NCI-H526 treated with DMSO at 0.1 percent for 48 hours (cell line): ENCODE results near the gene TTC34.

Source experiments
- DNase-seq: peaks from one replicate; lab custom pipeline; 2025; lab: John Stamatoyannopoulos, UW

Gene TTC34

DNA sequence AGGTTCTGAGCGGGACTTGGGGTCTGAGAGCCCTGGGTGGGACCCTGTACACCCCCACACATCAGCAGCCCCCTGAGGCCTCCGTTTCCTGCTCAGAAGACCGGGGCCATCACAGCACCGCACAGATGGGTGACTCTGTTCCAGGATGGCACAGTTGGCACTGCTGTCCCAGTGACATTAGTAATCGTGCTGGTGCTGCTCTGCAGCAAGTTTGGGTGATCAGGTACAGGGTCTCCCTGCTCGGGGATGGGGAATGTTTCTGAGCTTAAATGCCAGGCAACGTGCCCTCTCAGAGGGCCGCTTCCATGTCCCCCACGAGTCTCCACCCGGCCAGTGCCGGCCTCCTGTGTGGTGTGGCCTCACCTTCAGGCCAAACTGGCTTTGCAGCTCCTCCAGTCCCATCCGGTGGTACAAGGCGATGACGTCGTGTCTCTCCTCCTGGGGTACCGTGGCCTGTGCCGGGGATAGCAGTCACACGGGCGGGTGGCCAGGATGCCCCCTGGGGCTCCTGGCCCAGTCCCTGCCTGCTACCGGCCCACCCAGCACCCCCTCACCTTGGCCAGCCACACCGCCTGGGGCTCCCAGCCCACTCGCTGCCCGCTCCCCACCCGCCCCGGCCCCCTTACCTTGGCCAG lies 197.9 kb downstream of the TTC34 start:
- DNase-seq: no peak

DNA sequence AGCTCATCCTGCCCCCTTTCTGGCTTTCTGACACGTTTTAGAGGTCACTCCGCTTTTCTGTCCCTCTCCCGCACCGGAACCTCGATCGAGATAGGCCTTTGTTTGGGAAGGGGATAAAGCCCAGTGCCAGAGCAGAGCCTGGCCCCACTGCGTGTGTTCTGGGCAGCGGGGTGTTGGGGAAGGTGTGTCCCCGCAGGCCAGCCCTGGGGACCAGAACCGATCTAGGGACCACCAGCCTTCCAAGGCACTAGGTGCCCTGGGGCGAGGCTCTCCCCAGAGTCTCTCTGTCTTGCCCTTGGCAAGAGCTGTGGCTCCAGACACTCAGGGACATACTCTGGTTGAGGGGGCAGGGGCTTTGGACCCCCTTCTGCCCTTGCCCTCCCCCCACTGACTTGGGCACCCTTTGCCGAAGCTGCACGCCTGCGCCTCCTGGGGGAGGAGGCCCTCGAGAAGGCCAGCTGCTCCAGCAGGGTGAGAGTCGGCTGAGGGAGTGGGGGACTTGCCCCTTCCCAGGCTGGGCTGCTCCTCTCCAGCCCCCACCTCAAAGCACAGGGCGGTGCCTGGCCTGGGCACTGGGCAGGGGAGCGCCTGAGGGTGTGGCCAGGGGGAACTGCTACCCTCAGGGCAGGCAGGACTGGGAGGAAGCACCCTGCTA lies 198.5 kb downstream of the TTC34 start:
- DNase-seq: no peak

GRCh38 chr1:2602311-2602835 lies 199.1 kb downstream of the TTC34 start:
- DNase-seq: no peak

- DNase-seq: no peak
Measured at GRCh38 chr1:2601721-2602303, 199.7 kb downstream of the TTC34 start.

DNA sequence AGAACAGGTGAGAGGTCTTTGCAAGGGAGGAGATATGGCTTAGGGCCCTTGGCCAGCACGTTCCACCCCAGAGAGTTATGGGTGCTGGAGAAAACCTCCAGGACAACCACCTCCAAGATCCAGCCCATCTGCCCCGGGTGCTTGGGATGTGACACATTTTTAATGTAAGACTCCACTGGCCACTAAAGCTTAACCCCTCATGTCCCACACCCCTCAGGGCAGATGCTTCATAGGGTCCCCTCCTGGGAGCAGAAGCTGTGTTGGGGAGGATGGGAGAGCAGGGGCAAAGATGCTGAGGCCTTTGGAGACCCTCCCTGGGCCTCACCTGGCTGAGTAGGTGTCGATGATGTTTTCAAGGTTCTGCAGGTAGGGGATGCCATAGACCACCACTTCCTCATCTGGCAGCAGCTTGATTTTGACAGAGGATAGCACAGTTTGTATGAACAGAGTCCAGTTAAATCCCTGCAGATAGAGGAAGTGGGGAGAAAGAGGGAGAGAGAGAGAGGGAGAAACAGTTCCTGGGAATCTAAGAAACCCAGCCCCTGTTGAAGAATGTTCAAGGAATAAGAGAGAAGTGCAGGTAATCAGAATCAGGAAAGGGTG lies 203.1 kb downstream of the TTC34 start:
- no peak for DNase-seq

DNA sequence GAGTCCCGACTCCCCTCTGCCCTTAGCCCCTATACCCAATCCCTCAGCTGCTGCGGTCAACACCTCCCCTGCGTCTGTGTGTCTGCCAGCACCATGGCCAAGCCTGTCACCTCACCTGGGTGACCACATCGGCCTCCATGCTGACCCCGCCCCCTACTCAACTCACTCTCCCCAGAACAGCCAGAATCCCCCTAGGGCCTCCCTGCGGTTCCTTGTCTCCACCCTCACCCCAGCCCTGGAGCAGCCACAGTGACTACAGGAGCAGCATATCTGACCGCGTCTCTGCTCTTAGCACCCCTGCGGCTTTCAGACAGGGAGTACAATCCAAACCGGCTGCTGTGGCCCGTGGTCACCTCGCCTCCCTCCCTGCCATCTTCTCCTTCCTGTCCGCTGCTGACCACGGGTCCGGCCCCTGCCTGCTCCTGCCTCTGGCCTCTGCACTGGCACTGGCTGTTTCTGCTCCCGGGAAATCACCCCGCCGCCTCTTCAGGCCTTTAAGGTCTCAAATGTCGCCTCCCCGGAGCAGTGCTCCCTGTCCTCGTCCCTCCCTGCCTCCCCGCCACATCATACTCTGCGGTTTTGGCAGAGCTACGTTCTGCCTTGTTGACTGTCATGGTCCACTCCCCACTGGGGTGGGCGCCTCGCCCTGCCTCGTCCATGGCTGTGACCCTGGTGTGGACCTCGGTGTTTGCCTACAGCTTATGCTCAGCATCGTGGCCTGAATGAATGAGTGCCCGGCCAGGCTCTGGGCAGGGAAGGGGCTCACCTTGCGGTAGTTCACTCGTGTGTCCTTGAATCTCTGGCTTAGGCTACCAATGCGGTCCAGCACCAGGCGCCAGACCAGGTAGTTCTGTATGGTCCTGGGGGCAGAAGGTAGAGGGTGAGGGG lies 203.8 kb downstream of the TTC34 start:
- DNase-seq: no peak

- DNase-seq: no peak
Measured at GRCh38 chr1:2596530-2597333, 204.8 kb downstream of the TTC34 start.

- no peak for DNase-seq
Measured at GRCh38 chr1:2595812-2596529, 205.5 kb downstream of the TTC34 start.

GRCh38 chr1:2595261-2595811 lies 206.2 kb downstream of the TTC34 start:
- DNase-seq: no peak

DNA sequence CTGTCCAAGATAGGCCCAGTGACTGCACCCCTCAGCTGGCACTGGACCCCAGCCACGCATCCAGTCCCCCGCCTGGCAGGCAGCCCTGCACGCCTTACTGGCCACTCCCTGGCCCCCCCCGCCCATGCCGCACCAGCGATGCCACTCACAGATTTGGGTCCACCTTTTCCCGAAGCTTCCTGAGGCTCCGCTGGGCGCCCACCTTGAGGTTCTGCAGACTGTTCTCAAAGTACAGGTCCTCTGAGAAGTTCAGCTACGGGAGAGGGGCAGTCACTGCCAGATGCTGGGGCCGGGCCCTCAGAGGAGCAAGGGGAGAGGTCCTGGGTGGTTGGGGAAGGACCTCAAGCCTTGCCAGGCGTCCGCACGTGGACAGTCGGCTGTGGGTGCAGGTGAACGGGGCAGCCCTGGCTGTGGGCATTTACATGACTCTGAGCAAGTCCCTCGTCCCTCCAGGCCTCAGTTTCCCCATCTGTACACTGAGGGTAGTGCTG lies 206.8 kb downstream of the TTC34 start:
- DNase-seq: no peak

DNA sequence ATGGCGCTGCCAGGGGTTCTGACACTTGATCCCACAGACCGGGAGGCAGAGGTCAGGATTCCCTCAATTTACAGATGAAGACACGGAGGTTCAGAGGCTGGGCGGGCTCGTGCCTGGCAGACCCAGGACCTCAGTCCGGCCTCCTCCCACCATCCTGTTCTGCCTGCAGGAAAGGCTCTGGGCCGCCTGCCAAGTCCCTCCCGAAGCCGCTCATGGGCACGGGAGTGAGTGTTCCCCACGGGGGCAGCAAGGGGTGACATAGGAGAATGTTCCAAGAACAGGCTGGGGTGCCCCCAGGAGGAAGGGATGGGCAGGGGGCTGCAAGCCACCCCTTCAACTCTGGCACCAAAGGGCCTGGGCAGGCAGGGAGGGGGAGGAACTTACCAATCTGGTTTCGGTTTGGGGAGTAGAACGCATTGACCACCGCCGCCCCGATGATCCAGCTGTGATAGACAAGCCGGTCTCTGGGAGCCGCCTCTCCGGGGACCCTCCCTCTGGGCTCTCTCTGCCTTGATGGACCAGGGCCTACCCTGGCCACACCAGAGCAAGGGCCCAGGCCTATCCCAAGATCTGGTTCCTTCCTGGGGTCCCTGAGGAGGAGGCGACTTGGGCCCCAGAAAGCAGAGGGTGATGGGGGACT lies 207.4 kb downstream of the TTC34 start:
- no peak for DNase-seq

DNA sequence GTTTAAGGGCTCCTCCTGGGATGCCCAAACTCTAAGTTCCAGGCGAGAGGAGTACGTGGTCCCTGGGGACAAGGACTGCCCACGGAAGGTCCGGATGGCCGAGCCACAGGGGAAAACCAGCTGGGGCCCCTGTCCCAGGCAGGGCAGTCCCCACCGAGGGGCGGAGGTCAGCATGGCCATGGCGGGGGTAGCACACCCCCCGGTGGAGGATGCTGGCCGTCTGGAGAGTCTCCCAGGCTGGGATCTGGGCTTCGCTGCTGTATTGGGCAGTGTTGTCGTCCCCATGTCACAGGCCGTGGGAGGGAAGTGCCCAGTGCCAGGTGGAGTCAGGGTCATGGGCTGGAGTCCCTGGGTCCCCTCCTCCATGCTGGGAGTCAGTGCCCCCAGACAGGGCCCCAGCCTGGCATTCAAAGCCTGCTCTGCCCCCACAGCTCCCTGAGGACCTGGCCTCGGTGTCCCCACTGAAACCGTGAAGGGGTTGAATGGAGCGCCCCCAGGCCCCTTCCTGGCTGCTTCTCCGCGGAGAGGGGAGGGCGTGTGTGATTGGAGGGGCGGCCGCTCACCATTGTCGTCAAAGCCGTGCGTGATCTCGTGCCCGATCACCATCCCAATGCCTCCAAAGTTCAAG lies 208.1 kb downstream of the TTC34 start:
- DNase-seq: no peak

- DNase-seq: no peak
Measured at GRCh38 chr1:2592672-2593071, 208.8 kb downstream of the TTC34 start.

DNA sequence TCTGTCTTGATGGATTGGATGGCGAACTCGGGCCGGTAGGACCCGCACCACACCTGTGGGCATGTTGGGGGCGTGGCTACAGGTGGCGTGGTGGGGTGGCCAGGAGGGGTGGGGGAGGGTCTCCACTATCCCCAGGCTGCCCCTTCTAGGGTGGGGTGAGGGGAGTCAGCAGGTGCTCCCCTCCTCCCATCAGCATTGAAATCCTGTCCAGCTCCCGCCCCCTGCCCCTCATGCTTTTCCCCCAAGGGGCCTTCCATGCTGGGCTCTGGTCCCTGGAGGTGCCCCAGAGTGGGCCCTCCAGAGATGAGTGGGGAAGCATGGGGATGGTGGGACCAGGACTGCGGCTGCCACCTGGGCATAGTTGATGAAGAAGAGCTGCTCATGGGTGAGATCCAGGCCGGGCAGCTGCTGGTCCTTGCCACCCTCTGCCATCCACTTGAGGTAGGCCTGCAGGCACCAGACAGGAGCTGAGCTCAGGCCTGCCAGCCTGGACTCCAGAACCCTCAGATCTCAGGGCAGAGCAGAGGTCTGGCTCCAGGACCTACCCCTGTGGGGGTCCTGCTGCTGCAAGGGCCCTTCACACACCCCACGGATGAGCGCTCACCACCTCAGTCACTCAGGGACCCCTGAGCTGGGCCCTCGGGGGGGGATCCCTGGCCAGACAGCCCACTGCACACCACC lies 209.8 kb downstream of the TTC34 start:
- DNase-seq: no peak

- DNase-seq: no peak
Measured at GRCh38 chr1:2591233-2591580, 210.3 kb downstream of the TTC34 start.

DNA sequence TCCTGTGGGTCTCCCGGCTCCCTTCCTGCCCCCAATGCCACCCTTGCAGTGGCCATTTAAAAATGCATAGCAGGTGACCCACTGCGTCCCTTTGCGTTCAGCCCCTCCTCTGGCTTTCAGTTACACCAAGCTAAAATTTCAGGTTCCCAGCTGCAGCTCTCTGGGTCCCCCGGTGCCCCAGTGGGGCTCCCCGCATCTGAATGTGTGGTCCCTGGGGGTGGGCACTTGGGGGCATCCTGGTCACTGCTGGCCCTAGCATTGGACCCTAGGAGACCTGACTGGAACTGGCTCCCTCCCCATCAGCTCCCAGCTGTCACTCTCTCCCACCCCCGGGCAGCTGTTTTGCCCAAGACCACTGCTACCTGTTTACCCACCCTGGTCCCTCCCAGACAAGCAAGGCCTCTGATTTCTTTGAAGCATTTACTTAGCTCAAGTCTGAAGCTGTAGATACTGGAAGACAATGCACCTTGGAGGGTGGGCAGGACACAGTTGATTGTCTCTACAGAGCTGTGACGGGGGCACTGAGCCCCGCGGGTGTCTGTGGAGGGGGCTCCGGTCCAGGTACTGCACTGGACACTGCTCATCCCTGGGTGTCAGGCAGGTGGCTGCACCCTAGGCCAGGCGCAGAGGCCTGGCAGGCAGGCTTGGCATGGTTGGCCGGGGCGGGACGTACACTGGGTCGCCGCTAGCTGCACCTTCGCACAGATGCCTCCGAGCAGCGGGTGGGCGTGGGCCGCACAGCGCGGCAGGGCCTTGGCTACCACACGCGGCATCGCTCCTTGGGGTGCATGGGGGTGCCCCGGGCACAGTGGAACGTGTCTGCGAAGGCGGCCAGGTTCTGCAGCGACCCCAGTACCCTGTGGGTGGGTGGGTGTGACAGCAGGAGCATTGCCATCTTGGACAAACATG lies 211.0 kb downstream of the TTC34 start:
- DNase-seq: no peak

GRCh38 chr1:2589431-2590232 lies 211.9 kb downstream of the TTC34 start:
- DNase-seq: no peak
